GM12878 (cell line): Measurements from ENCODE around the gene DNAJC15.

Experiments used
- CTCF ChIP-seq, 3 experiments: IDR thresholded peaks in 2 of 3; conservative IDR thresholded peaks in 1 of 3; 2 replicates each; pipeline ENCODE4 v1.5.1; 2011; ENCODE audit warnings: low read depth in 3 of 3, low read length in 3 of 3, mild to moderate bottlenecking in 3 of 3, control low read depth in 2 of 3, moderate library complexity in 2 of 3, inconsistent platforms in 1 of 3, mixed read lengths in 1 of 3; ENCODE audit not compliant: control insufficient read depth in 2 of 3, insufficient read depth in 1 of 3; ENCODE audit errors: extremely low read depth in 1 of 3
- IKZF1 ChIP-seq: fragments of 450-650 bp; conservative IDR thresholded peaks from 2 replicates; pipeline ENCODE4 v1.6.1; 2017; ENCODE audit warnings: antibody characterized with exemption, mild to moderate bottlenecking
- POLR2AphosphoS5 ChIP-seq: IDR thresholded peaks from 2 replicates; pipeline ENCODE4 v1.6.1; 2011; ENCODE audit warnings: mild to moderate bottlenecking, low read length, inconsistent platforms
- USF1 ChIP-seq: IDR thresholded peaks from 2 replicates; pipeline ENCODE4 v1.6.1; 2011; ENCODE audit warnings: borderline replicate concordance, low read depth, mild to moderate bottlenecking, moderate library complexity, mixed read lengths, low read length; ENCODE audit not compliant: insufficient read depth; ENCODE audit errors: extremely low read length

- no peak for TF ChIP-seq POLR2AphosphoS5
- TF ChIP-seq CTCF (IDR thresholded peaks at IDR 0.05 in 2 of 3, conservative IDR thresholded peaks at IDR 0.05 in 1 of 3; ENCODE audit: control insufficient read depth in 2 of 3, extremely low read depth in 1 of 3, insufficient read depth in 1 of 3, low read depth in 3 of 3, low read length in 3 of 3) = no peak
- no peak for TF ChIP-seq IKZF1
- TF ChIP-seq USF1 = no peak
These were observed 109.5 kb downstream of the DNAJC15 start for GRCh38 chr13:43132911-43133310.
